ENCODE results near the gene STX18. TPM values are rescaled to one million over a fixed set of nuclear protein-coding genes. Genes with fewer than 3 reads are reported as not detected.

STX18 gene
- total RNA-seq, 2 experiments from 2014 or later = 20.2 to 23.2 TPM

DNA sequence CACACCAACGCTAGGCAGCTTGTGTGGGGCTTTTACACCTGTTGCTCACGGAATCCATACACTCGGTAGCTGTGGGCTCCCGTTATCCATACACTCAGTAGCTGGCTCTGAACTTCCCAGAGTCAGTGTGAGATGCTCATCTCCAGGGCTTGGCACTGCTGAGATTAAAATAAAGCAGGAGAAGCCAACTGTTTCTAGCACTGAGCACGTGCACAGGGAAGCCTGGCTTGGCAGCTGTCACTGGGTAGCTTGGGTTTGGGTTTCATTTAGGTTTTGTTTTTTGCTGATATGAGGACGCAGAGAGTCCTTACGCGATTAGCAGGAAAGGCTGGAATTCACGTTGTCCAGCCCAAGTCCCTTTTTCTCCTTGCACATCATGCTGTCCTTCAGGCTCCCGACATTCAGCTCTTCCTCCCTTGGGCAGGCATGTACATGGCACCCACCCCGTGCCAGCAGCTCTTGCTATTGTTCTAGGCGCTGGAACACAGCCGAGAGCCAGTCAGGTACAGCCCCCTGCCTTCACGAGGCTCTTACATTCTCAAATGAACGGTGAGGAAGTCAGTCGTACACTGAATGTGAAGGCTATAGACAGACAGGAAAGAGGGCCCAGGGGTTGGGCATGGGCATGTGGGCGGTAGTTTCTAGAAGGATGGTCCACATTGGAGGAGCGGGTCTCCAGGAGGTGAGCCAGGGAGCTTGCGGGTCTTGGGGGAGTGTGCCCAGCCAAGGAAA, 129.0 kb downstream of the STX18 start:
- Mint-ChIP-seq H3K4me3 (no peak overlapping the region), H3K9me3 (no peaks in the 10 kb centered on the region), H3K27me3 (no peaks in the 10 kb centered on the region), H3K36me3 (peaks cover 11% of the 10 kb centered on the region), H3K27ac (no peak overlapping the region), H3K4me1 (ENCODE audit: low read depth) (peaks cover 7% of the 10 kb centered on the region)
- ChIA-PET CTCF (no interaction called here), POLR2A (no interaction called here)
- intact Hi-C loops (cut with micrococcal nuclease) = no loop called here
- DNase-seq = no peak

DNA sequence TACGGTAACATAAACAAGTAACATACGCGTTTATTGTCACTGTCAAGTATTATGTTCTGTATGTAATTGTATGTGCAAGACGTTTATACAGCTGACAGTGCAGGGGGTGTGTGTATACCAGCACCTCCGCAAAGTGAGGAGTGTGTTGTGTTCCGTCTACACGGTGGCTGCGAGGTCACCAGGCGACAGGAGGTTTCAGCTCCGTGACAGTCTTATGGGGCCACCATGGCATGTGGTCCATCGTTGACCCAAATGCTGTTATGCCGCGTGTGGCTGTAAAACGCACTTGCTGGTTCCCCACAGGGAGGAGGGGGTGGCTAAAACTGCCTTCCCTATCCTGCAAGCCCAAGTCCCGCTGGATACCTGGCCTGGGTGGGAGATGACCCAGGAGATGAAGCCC, 129.9 kb downstream of the STX18 start:
- Mint-ChIP-seq H3K27me3 (no peaks in the 10 kb centered on the region), H3K9me3 (no peaks in the 10 kb centered on the region), H3K4me1 (ENCODE audit: low read depth) (peaks cover 2% of the 10 kb centered on the region), H3K4me3 (no peak overlapping the region), H3K27ac (no peak overlapping the region), H3K36me3 (peaks cover 11% of the 10 kb centered on the region)
- ChIA-PET CTCF (no interaction called here), POLR2A (interaction anchor here (0.9 kb wide), 1 partner anchor 18 kb away, joined by 3 read pairs; no protein-coding TSS in a partner anchor)
- intact Hi-C loops (cut with micrococcal nuclease) = no loop called here
- no peak for DNase-seq

DNA sequence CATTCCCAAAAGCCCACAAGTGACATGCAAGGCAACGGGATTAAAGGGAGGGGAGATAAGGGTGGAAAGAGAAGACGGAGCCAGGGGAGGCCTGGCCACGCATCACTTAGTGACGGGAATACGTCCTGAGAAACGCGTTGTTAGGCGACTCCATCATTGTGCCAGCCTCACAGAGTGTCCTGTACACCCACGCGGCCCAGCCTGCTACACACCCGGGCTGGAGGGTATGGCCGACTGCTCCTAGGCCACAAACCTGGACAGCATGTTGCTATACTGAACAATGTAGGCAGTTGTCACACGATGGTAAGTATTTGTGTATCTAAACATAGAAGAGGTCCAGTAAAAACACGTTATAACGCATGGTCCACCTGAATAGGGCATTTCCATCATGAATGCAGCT, 131.6 kb downstream of the STX18 start:
- H3K9me3 Mint-ChIP-seq = no peaks in the 10 kb centered on the region
- DNase-seq = no peak
- H3K4me1 Mint-ChIP-seq (ENCODE audit: low read depth) = no peaks in the 10 kb centered on the region
- intact Hi-C loops (cut with micrococcal nuclease) = no loop called here
- ChIA-PET POLR2A (no interaction called here), CTCF (no interaction called here)
- H3K27ac Mint-ChIP-seq = no peak overlapping the region
- no peaks in the 10 kb centered on the region for H3K36me3 Mint-ChIP-seq
- H3K4me3 Mint-ChIP-seq = no peak overlapping the region
- H3K27me3 Mint-ChIP-seq = no peaks in the 10 kb centered on the region

DNA sequence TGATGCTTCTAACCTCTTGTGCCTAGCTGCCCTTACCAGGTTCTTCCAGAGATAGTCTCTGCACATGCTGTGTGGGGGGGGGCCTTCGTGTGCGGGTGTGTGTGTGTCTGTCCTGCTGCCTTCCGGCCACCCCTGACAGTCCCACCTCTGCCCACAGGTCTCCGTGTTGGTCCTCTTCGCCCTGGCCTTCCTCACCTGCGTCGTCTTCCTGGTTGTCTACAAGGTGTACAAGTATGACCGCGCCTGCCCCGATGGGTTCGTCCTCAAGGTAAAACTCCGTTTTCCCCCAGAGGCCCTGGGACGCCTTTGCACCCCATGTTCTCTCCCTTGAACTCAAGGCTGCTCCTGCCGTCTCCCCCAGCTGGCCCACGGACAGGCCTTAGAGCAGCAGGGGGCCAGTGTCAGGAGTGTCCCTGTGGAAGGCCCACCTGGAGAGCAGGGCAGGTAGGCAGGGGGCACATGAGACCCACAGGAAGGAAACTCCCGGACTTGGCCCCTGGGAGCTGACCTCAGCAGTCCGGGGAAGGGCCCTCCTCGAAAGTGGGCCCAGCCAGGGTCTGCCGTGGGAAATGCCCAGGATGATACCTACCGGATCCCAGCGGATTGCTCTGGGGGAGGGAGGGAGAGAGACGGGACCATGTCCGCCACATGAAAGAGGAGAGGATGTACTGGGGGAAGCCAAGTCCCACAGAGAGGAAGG, 132.3 kb downstream of the STX18 start:
- ChIA-PET CTCF (no interaction called here), POLR2A (no interaction called here)
- intact Hi-C loops (cut with micrococcal nuclease) = no loop called here
- H3K36me3 Mint-ChIP-seq = no peaks in the 10 kb centered on the region
- H3K27me3 Mint-ChIP-seq = no peaks in the 10 kb centered on the region
- DNase-seq = no peak
- no peak overlapping the region for H3K27ac Mint-ChIP-seq
- H3K4me1 Mint-ChIP-seq (ENCODE audit: low read depth) = no peaks in the 10 kb centered on the region
- no peak overlapping the region for H3K4me3 Mint-ChIP-seq
- H3K9me3 Mint-ChIP-seq = no peaks in the 10 kb centered on the region

DNA sequence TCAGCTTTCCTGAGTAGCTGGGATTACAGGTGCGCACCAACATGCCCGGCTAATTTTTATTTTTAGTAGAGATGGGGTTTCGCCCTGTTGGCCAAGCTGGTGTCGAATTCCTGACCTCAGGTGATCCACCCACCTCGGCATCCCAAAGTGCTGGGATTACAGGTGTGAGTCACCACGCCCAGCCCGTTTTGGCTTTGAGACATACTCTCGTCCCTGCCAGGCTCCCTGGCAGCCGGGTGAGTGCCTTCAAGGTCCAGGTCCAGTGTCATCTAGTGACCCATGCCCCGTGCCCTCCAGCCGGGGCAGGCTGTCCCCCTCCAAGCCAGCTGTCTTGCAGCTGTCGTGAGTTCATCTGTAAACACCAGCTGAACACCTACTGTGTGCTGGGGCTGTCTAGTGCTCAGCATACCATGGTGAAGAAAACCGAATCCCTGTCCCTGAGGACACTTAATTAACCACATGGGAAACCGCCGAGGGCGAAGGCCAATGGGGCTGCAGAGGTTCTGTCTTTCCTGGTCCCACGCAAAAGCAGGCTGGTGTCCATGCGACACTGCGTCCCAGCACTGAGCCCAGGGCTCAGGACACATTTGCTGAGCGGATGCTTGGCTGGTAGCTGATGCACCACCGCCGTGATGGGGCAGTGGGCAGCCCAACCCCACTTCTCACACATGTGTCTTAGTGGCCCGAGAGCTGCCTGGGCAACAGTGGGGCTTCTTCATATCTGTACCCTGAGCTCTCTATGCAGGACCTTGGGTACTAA, 133.1 kb downstream of the STX18 start:
- no peak overlapping the region for H3K27ac Mint-ChIP-seq
- H3K4me1 Mint-ChIP-seq (ENCODE audit: low read depth) = no peaks in the 10 kb centered on the region
- H3K27me3 Mint-ChIP-seq = no peaks in the 10 kb centered on the region
- no peak overlapping the region for H3K4me3 Mint-ChIP-seq
- intact Hi-C loops (cut with micrococcal nuclease) = no loop called here
- H3K36me3 Mint-ChIP-seq = no peaks in the 10 kb centered on the region
- ChIA-PET CTCF (no interaction called here), POLR2A (no interaction called here)
- DNase-seq = no peak
- no peaks in the 10 kb centered on the region for H3K9me3 Mint-ChIP-seq

DNA sequence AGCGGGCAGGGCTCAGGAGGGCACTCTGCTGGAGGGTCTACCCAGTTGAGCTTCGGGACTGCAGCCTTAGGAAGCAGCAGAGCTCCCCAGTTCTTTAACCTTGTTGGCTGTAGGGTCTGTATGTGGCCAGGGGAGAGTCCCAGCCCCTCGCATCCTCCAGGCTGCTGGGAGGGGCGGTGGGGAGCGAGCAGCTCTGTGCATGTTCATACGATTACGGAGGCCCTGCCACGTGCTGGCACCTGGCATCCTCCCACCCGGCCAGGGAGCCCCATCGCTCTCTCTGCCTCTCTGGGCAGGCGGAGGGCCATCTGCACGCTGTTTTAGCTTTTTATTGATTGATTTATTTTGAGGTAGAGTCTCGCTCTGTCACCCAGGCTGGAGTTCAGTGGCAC, 133.7 kb downstream of the STX18 start:
- Mint-ChIP-seq H3K4me1 (ENCODE audit: low read depth) (no peaks in the 10 kb centered on the region), H3K4me3 (no peak overlapping the region), H3K27me3 (no peaks in the 10 kb centered on the region), H3K27ac (no peak overlapping the region), H3K9me3 (no peaks in the 10 kb centered on the region), H3K36me3 (no peaks in the 10 kb centered on the region)
- intact Hi-C loops (cut with micrococcal nuclease) = no loop called here
- ChIA-PET CTCF (no interaction called here), POLR2A (no interaction called here)
- no peak for DNase-seq

DNA sequence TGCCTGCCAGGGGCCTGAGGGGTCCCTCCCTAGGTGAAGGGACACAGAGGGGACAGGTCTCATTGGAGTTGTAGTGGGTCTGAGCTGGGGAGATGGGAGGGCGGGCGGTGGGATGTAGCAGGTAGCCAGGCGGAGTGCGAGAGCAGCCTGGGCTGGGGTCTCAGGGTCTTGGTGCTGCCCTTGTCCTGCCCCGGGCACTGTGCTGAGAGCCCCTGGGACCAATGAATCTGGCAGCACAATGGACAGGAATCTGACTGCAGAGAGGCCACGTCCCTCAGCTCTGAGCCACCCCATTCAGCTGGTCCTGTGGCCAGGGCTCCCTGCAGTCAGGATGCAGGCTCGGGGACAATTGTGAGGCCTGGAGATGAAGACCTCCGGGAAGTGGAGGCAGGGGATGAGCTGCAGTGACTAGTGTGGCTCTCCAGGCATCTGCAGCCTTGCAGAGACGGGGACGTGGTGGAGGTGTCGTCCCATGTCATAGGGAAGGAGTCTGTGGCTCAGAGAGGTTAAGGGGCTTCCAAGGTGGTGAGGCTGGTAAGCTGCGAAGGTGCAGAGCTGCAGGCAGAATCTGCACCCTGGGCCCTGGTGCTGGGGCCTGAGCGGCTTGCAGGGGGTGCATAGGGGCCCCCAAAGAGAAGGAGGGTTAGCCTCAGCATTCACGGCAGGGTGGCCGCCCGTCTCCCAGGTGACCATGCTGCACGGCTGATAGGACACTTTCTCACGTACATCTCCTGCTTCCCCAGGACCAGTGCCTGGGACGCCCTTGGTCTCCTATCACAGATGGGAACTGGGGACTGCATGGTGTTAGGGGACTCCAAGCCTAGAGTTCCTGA, 134.3 kb downstream of the STX18 start:
- ChIA-PET CTCF (no interaction called here), POLR2A (no interaction called here)
- intact Hi-C loops (cut with micrococcal nuclease) = no loop called here
- Mint-ChIP-seq H3K4me3 (no peak overlapping the region), H3K9me3 (no peaks in the 10 kb centered on the region), H3K27me3 (no peaks in the 10 kb centered on the region), H3K27ac (no peak overlapping the region), H3K4me1 (ENCODE audit: low read depth) (no peaks in the 10 kb centered on the region), H3K36me3 (no peaks in the 10 kb centered on the region)
- no peak for DNase-seq

DNA sequence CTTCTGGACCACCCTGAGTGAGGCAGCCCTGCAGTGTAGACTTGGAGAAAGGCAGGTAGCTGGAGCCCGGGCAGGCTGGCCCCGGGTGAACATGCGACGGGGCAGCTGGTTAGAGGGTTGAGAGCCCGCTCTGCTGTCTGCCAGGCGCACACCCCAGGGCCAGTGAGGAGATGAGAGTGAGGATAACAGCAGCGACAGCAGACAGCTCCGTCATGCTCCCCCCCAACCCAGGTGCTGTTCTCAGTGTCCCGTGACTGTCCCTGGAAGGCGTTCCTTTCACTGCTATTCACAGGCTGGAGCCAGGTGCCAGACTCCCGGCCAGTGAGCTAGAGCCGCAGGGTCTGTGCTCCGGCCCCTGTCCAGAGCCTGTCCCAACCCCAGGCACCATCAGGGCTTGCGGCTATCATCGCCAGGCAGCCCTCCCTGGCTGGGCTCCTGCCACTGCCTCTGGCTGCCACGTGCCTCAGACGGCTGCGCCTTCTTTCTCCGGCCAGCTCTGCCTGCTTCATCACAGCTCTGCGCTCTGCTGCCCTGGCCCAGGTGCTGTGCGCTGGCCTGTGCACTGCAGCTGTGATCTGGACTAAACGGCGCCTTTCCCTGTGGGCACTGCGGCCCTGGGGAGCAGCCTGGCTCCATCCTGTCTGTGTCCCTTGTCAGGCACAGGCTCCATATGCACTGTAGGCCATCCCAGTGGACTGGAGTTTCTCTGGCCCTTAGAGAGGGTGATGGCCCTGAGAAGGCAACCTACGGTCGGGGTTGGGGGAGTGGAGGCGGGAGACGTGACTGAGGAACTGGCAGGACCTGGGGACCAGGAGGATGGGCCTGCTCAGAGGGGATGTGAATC, 135.2 kb downstream of the STX18 start:
- no peaks in the 10 kb centered on the region for H3K9me3 Mint-ChIP-seq
- ChIA-PET CTCF (no interaction called here), POLR2A (no interaction called here)
- H3K36me3 Mint-ChIP-seq = no peaks in the 10 kb centered on the region
- intact Hi-C loops (cut with micrococcal nuclease) = no loop called here
- H3K27me3 Mint-ChIP-seq = no peaks in the 10 kb centered on the region
- no peaks in the 10 kb centered on the region for H3K4me1 Mint-ChIP-seq (ENCODE audit: low read depth)
- no peak overlapping the region for H3K4me3 Mint-ChIP-seq
- no peak overlapping the region for H3K27ac Mint-ChIP-seq
- DNase-seq = no peak

DNA sequence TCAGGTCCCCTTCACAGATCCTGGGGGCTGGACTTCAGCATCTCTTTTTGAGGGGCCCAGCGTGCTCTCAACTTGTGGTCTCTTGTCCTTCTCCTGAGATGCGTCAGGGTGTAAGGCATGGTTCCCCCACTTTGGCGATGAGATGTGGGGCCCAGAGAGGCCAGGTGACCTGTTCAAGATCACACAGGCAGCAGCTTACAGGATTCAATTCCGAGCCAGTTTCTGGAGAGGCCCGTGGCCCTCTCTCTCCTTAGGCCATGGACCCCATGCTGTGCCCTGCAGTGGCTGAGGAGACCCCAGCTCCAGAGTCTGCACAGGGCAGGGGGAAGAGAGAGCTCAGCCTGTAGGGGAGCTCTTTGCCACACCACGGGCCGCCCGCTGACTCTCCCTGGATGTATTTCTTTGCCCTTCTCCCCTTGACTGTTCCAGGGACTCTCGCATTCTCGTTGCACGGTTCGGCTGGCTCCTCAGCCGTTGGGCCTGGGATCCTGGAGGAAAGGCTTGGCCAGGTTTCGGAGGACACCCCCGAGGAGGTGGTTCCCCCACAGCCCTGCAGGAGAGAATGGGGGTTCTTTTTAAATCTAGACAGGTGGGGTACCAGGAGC, 136.4 kb downstream of the STX18 start:
- Mint-ChIP-seq H3K4me3 (no peak overlapping the region), H3K27me3 (no peaks in the 10 kb centered on the region), H3K9me3 (no peaks in the 10 kb centered on the region), H3K27ac (no peak overlapping the region), H3K4me1 (ENCODE audit: low read depth) (no peaks in the 10 kb centered on the region), H3K36me3 (no peaks in the 10 kb centered on the region)
- ChIA-PET POLR2A (no interaction called here), CTCF (no interaction called here)
- no peak for DNase-seq
- intact Hi-C loops (cut with micrococcal nuclease) = no loop called here

DNA sequence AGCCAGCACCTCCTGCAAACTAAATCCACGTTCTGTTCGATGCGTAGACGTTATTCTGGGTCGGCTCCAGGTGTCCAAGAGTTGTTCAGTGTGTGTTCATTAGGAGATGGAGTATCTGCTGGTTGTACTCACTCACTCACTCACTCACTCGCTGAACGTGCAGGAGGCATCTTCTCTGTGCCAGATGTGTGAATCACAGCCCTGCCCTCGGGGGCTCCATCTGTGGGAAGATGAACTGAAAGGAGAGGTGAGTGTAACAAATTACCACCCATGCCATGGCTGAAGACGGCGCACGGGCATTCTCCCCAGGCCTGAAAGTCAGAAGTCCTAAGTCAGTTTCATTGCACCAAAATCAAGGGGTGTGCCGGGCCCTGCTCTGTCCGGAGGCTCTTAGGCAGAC, 138.9 kb downstream of the STX18 start:
- H3K27ac Mint-ChIP-seq = no peak overlapping the region
- no peak overlapping the region for H3K4me3 Mint-ChIP-seq
- H3K4me1 Mint-ChIP-seq (ENCODE audit: low read depth) = no peaks in the 10 kb centered on the region
- DNase-seq = no peak
- CTCF ChIA-PET = no interaction called here
- H3K36me3 Mint-ChIP-seq = peaks cover 4% of the 10 kb centered on the region
- intact Hi-C loops (cut with micrococcal nuclease) = no loop called here
- no peaks in the 10 kb centered on the region for H3K27me3 Mint-ChIP-seq
- POLR2A ChIA-PET = no interaction called here
- no peaks in the 10 kb centered on the region for H3K9me3 Mint-ChIP-seq

DNA sequence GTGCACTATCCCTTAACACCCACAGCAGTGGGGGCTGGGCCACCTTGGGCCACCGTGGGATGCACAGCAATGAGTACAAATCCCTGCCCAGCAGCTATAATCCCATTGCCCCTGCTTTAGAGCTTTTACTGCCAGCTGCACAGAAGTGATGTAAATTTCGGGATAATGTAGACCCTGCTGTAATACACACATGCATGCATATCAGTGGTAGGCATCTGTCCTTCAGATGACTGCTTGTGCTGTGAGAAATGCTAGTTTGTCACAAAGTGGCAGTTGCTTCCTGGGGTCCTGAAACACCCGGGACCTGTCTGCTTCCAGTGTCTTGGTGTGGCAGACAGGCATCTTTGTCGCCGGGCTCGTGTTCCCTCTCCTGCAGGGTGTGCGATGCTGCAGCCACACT, 140.8 kb downstream of the STX18 start:
- ChIA-PET CTCF (no interaction called here), POLR2A (interaction anchor here (0.6 kb wide), 1 partner anchor 165 kb away, joined by 3 read pairs; no protein-coding TSS in a partner anchor)
- Mint-ChIP-seq H3K4me1 (ENCODE audit: low read depth) (no peaks in the 10 kb centered on the region), H3K4me3 (no peak overlapping the region), H3K27me3 (no peaks in the 10 kb centered on the region), H3K27ac (no peak overlapping the region), H3K36me3 (peaks cover 6% of the 10 kb centered on the region), H3K9me3 (no peaks in the 10 kb centered on the region)
- intact Hi-C loops (cut with micrococcal nuclease) = no loop called here
- DNase-seq = no peak

Data from activated CD4-positive, alpha-beta memory T cell treated with anti-CD3 and anti-CD28 coated beads for 36 hours (primary cell).